ENCODE results near the gene MED7. TPM values are rescaled to one million over a fixed set of nuclear protein-coding genes. Genes with fewer than 3 reads are reported as not detected.

Gene MED7
- total and polyA plus RNA-seq, 2 of the 13 experiments (the other 11 are each of a cell fraction or from before 2014, with no cell fraction given) = 9.2 to 9.4 TPM

DNA sequence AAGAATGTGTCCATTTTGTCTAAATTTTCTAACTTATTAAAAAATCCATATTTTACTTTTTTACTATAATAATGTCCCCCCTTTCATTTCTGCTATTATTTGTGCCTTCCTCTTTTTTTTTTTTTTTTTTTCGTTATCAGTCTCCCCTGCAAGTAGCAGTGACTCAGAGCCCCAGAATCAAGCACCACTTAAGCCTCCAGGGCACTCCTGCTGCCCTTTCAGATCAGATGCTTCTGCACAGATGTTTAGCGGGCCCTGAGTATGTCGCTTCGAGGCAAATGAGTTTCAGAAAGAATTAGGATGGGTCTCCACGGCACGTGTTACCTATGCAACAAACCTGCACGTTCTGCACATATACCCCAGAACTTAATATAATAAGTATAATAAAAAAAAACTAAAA, 11.7 kb downstream of the MED7 start:
- ChIA-PET POLR2A (no interaction called here), CTCF (ENCODE audit: low intra/inter-chr PET ratio, low total read pairs) (no interaction called here)
- no peak for DNase-seq (ENCODE audit: low spot score)
- H3K36me3 ChIP-seq (replicated peaks in 1 of 2; ENCODE audit: control insufficient read depth in 1 of 2, insufficient read depth in 2 of 2, low read length in 2 of 2) = no peaks in the 10 kb centered on the region
- TF ChIP-seq ZNF749 (CRISPR knock-in tag; IDR thresholded peaks at IDR 0.05; ENCODE audit: borderline replicate concordance) (no peak), DNMT3B (CRISPR knock-in tag; conservative IDR thresholded peaks at IDR 0.05) (no peak), ZNF773 (CRISPR knock-in tag; IDR thresholded peaks at IDR 0.05; ENCODE audit: borderline replicate concordance) (no peak), JUND (CRISPR knock-in tag; IDR thresholded peaks at IDR 0.05) (no peak), HNF4G (IDR thresholded peaks at IDR 0.05; ENCODE audit: borderline replicate concordance, low read depth, low read length) (no peak), HNF4G (CRISPR knock-in tag; IDR thresholded peaks at IDR 0.05; ENCODE audit: borderline replicate concordance, low read depth) (no peak), BRCA1 (CRISPR knock-in tag; IDR thresholded peaks at IDR 0.05) (no peak), ISL2 (CRISPR knock-in tag; IDR thresholded peaks at IDR 0.05) (no peak), BRD4 (CRISPR knock-in tag; IDR thresholded peaks at IDR 0.05) (no peak), ATAD3A (CRISPR knock-in tag; IDR thresholded peaks at IDR 0.05) (no peak)
- TF ChIP-seq, protein P1, sequence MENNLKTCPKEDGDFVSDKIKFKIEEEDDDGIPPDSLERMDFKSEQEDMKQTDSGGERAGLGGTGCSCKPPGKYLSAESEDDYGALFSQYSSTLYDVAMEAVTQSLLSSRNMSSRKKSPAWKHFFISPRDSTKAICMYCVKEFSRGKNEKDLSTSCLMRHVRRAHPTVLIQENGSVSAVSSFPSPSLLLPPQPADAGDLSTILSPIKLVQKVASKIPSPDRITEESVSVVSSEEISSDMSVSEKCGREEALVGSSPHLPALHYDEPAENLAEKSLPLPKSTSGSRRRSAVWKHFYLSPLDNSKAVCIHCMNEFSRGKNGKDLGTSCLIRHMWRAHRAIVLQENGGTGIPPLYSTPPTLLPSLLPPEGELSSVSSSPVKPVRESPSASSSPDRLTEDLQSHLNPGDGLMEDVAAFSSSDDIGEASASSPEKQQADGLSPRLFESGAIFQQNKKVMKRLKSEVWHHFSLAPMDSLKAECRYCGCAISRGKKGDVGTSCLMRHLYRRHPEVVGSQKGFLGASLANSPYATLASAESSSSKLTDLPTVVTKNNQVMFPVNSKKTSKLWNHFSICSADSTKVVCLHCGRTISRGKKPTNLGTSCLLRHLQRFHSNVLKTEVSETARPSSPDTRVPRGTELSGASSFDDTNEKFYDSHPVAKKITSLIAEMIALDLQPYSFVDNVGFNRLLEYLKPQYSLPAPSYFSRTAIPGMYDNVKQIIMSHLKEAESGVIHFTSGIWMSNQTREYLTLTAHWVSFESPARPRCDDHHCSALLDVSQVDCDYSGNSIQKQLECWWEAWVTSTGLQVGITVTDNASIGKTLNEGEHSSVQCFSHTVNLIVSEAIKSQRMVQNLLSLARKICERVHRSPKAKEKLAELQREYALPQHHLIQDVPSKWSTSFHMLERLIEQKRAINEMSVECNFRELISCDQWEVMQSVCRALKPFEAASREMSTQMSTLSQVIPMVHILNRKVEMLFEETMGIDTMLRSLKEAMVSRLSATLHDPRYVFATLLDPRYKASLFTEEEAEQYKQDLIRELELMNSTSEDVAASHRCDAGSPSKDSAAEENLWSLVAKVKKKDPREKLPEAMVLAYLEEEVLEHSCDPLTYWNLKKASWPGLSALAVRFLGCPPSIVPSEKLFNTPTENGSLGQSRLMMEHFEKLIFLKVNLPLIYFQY (CRISPR knock-in tag; IDR thresholded peaks at IDR 0.05; ENCODE audit: borderline replicate concordance) = no peak
- no peak overlapping the region for H3K9ac ChIP-seq (ENCODE audit: insufficient read depth, low read depth, low read length)
- peaks cover 24% of the 10 kb centered on the region; the same call in 1 of the 2 replicates for H3K4me1 ChIP-seq (ENCODE audit: insufficient read depth, low read length)
- intact Hi-C loops (cut with micrococcal nuclease; ENCODE audit: unreplicated experiment) (loop anchor here (5.0 to 10.0 kb wide), 4 partner anchors 194 to 1516 kb away; no protein-coding TSS in a partner anchor), in situ Hi-C loops (cut with HindIII; ENCODE audit: extremely low pct_ligation_motif_present, low pct_unique_long_range_greater_than_20kb) (loop anchor here (25.0 kb wide), 3 partner anchors 294 to 1194 kb away; no protein-coding TSS in a partner anchor)
- H3K27me3 ChIP-seq (ENCODE audit: control insufficient read depth in 1 of 2, insufficient read depth in 2 of 2, low read length in 2 of 2) = no peaks in the 10 kb centered on the region
- H3K4me2 ChIP-seq (ENCODE audit: low read depth, low read length) = no peak overlapping the region
- H3K9me3 ChIP-seq (ENCODE audit: low read length) = no peaks in the 10 kb centered on the region
- H4K20me1 ChIP-seq (ENCODE audit: insufficient read depth, low read length) = no peaks in the 10 kb centered on the region
- no peaks in the 10 kb centered on the region for H3K79me2 ChIP-seq (ENCODE audit: insufficient read depth, low read length)
- no peak overlapping the region for H2AFZ ChIP-seq (ENCODE audit: low read length)
- 94% methylated on average over 7 of the region's 7 CpGs for WGBS (ENCODE audit: low lambda C conversion rate)
- FAIRE-seq = no peak
- no peak overlapping the region for H3K27ac ChIP-seq (ENCODE audit: extremely low read length, insufficient read depth, low read length)
- no peak for ATAC-seq
- no peak overlapping the region for H3K4me3 ChIP-seq (replicated peaks in 1 of 3; ENCODE audit: insufficient read depth in 1 of 3, low read depth in 2 of 3, low read length in 3 of 3)
- no TSS peak for BruUV-seq (replicated peaks)
